GM12878 (cell line): ENCODE measurements around the gene GALNT16. TPM values are rescaled to one million over a fixed set of nuclear protein-coding genes. Genes with fewer than 3 reads are reported as not detected.

Experiments
- ATAC-seq: fragments of 200-7000 bp; cut with Tn5 transposase; 3 replicates; pipeline ENCODE4 v1.9.1; 2020; ENCODE audit warnings: mild to moderate bottlenecking, moderate library complexity
- BruUV-seq: library from RNA; stranded (reverse); fragments of 400-500 nt; replicated peaks from 2 replicates; lab custom pipeline; 2021; lab: Mats Ljungman, UMichigan
- CTCF ChIA-PET: fragments of 300-600 bp; sonication (Branson Sonifier 250); formaldehyde crosslinking; extraction: SDS; loops from one replicate; lab custom pipeline; 2021; ENCODE audit warnings: inconsistent platforms; lab: Yijun Ruan, JAX
- POLR2A ChIA-PET: fragments of 350-600 bp; formaldehyde crosslinking; extraction: SDS; loops from one replicate; lab custom pipeline; 2021; ENCODE audit warnings: inconsistent platforms; lab: Charles Lee
- RAD21 ChIA-PET: fragments of 300-600 bp; sonication (Branson Sonifier 250); formaldehyde crosslinking; loops from one replicate; lab custom pipeline; 2023; ENCODE audit warnings: antibody characterized with exemption; ENCODE audit not compliant: unreplicated experiment; lab: Charles Lee
- SMC1A ChIA-PET: fragments of 300-600 bp; sonication (Branson Sonifier 250); formaldehyde crosslinking; loops from one replicate; lab custom pipeline; 2023; ENCODE audit not compliant: unreplicated experiment, uncharacterized antibody; lab: Charles Lee
- DNase-seq: peaks from one replicate; pipeline ENCODE4 v3.0.0-alpha.2; 2011; ENCODE audit warnings: low read depth, low spot score
- FAIRE-seq: peaks from 3 replicates; lab custom pipeline; 2011; peaks lifted over from hg19 to GRCh38; lab: Jason Lieb, UNC
- H2AFZ ChIP-seq: 2 replicates; pipeline ENCODE4 v1.6.0; 2011; ENCODE audit warnings: low read depth, low read length, control low read depth; ENCODE audit not compliant: control insufficient read depth
- H3K27ac ChIP-seq: 2 replicates; pipeline ENCODE4 v1.5.1; 2011; ENCODE audit warnings: control low read depth; ENCODE audit not compliant: control insufficient read depth, insufficient read depth
- H3K27me3 ChIP-seq, 2 experiments: replicated peaks in 1 of 2; 2 replicates each; pipeline versions ENCODE4 v1.6.0 to v1.6.1; 2011; ENCODE audit warnings: low read length in 1 of 2; ENCODE audit not compliant: control insufficient read depth in 2 of 2, insufficient read depth in 2 of 2
- H3K36me3 ChIP-seq, 2 experiments: 2 replicates each; pipeline ENCODE4 v1.5.1; 2011; ENCODE audit warnings: low read length in 1 of 2; ENCODE audit not compliant: control insufficient read depth in 2 of 2, insufficient read depth in 2 of 2
- H3K4me1 ChIP-seq: 2 replicates; pipeline ENCODE4 v1.6.1; 2011; ENCODE audit warnings: mild to moderate bottlenecking, low read length, moderate library complexity, mixed read lengths; ENCODE audit not compliant: control insufficient read depth, insufficient read depth
- H3K4me2 ChIP-seq: 2 replicates; pipeline ENCODE4 v1.6.0; 2011; ENCODE audit warnings: control low read depth; ENCODE audit not compliant: control insufficient read depth, insufficient read depth
- H3K4me3 ChIP-seq: fragments of 200-600 bp; sonication (generic); 2 replicates; pipeline ENCODE4 v1.5.1; 2016
- H3K79me2 ChIP-seq: 2 replicates; pipeline ENCODE4 v1.6.0; 2011; ENCODE audit warnings: low read length; ENCODE audit not compliant: control insufficient read depth, insufficient read depth
- H3K9ac ChIP-seq: 2 replicates; pipeline ENCODE4 v1.8.0; 2011; ENCODE audit warnings: low read length, control low read depth, mixed read lengths; ENCODE audit not compliant: control insufficient read depth, insufficient read depth
- H3K9me3 ChIP-seq: replicated peaks from 3 replicates; pipeline ENCODE4 v1.5.1; 2011; ENCODE audit warnings: mild to moderate bottlenecking, low read length; ENCODE audit not compliant: control insufficient read depth, insufficient read depth
- H4K20me1 ChIP-seq: 2 replicates; pipeline ENCODE4 v1.6.0; 2011; ENCODE audit not compliant: control insufficient read depth, insufficient read depth
- CBFB ChIP-seq: IDR thresholded peaks from 2 replicates; pipeline ENCODE4 v1.6.1; 2016; ENCODE audit warnings: antibody characterized with exemption, low read depth
- HDGF ChIP-seq: fragments of 450-650 bp; IDR thresholded peaks from 2 replicates; pipeline ENCODE4 v1.6.1; 2016; ENCODE audit warnings: antibody characterized with exemption
- JUNB ChIP-seq: IDR thresholded peaks from 2 replicates; pipeline ENCODE4 v1.6.1; 2016; ENCODE audit warnings: antibody characterized with exemption, mild to moderate bottlenecking
- PAX5 ChIP-seq: IDR thresholded peaks from 2 replicates; pipeline ENCODE4 v1.6.1; 2011; ENCODE audit warnings: low read depth, low read length, borderline replicate concordance
- PAX8 ChIP-seq: fragments of 450-650 bp; IDR thresholded peaks from 2 replicates; pipeline ENCODE4 v1.6.1; 2017; ENCODE audit warnings: mild to moderate bottlenecking, moderate library complexity
- POU2F2 ChIP-seq: IDR thresholded peaks from 3 replicates; pipeline ENCODE4 v1.6.1; 2011; ENCODE audit warnings: low read depth, mild to moderate bottlenecking, low read length, borderline replicate concordance
- RAD51 ChIP-seq: fragments of 450-650 bp; IDR thresholded peaks from 2 replicates; pipeline ENCODE4 v1.6.1; 2016; ENCODE audit warnings: moderate library complexity, mild to moderate bottlenecking, inconsistent platforms
- STAT1 ChIP-seq: fragments of 450-650 bp; conservative IDR thresholded peaks from 2 replicates; pipeline ENCODE4 v1.6.1; 2014; ENCODE audit warnings: antibody characterized with exemption, mild to moderate bottlenecking
- ZNF24 ChIP-seq: fragments of 450-650 bp; IDR thresholded peaks from 2 replicates; pipeline ENCODE4 v1.6.1; 2017; ENCODE audit warnings: antibody characterized with exemption, mild to moderate bottlenecking
- WGBS: methylation state at CpG from one replicate; pipeline ENCODE4 v1.1.6; 2016; ENCODE audit warnings: low lambda C conversion rate; ENCODE audit not compliant: insufficient replicate concordance, insufficient coverage; ENCODE audit errors: missing lambda C conversion rate; 5-methylcytosine and 5-hydroxymethylcytosine counted together
- in situ Hi-C: fragments of 300-500 bp; cut with MboI; formaldehyde crosslinking; loops from 9 replicates; pipeline ENCODE4 v1.14.3; 2018; ENCODE audit warnings: mixed read lengths
- intact Hi-C: fragments of 100-400 bp; cut with micrococcal nuclease; formaldehyde crosslinking; loops from one replicate; pipeline ENCODE4 v1.14.2; 2022; ENCODE audit not compliant: unreplicated experiment
- polyA plus RNA-seq, 11 experiments: library from polyadenylated mRNA; depleted of rRNA in 4 of 11; unstranded in 6 of 11; stranded (reverse) in 5 of 11; fragments of >200 nt; fragmentation: Nextera tagmentation in 4 of 11; fragmentation: Illumina TruSeq in 1 of 11; extraction: Ambion mirVana in 4 of 11; extraction: Trizol in 1 of 11; gene quantifications; 1 replicate in 1 of 11; 2 replicates in 10 of 11; pipeline versions ENCODE4 v1.2.1 to v1.2.3, GENCODE V29; 2011 to 2016; ENCODE audit warnings: inconsistent platforms in 2 of 11, missing spikeins in 2 of 11, low read depth in 1 of 11
- total RNA-seq, 4 experiments: library from RNA; depleted of rRNA in 3 of 4; stranded (reverse); fragments of >200 nt in 3 of 4; fragmentation: Illumina TruSeq in 1 of 4; extraction: Trizol in 1 of 4; gene quantifications; 2 replicates each; pipeline versions ENCODE4 v1.2.1 to v1.2.3, GENCODE V29; 2013 to 2021
- TF ChIP-seq, protein P1 (sequence below): IDR thresholded peaks from 2 replicates; pipeline ENCODE4 v1.6.1; 2012; ENCODE audit warnings: low read depth, low read length, improper control_type of control experiment
- TF ChIP-seq, protein P2 (sequence below): fragments of 450-650 bp; IDR thresholded peaks from 2 replicates; pipeline ENCODE4 v1.6.1; 2017; ENCODE audit warnings: low read depth, mild to moderate bottlenecking, moderate library complexity
- TF ChIP-seq, protein P3 (sequence below): fragments of 450-650 bp; IDR thresholded peaks from 2 replicates; pipeline ENCODE4 v1.6.1; 2014; ENCODE audit warnings: mild to moderate bottlenecking
- TF ChIP-seq, protein P4 (sequence below): fragments of 450-650 bp; IDR thresholded peaks from 2 replicates; pipeline ENCODE4 v1.6.1; 2017; ENCODE audit warnings: antibody characterized with exemption, mild to moderate bottlenecking, moderate library complexity
- TF ChIP-seq, protein P5 (sequence below): fragments of 450-650 bp; conservative IDR thresholded peaks from 2 replicates; pipeline ENCODE4 v1.6.1; 2017; ENCODE audit warnings: mild to moderate bottlenecking, moderate library complexity
- TF ChIP-seq, protein P6 (sequence below): fragments of 150-350 bp; IDR thresholded peaks from 2 replicates; pipeline ENCODE4 v1.6.1; 2014; ENCODE audit warnings: mild to moderate bottlenecking, low read depth, low read length

GALNT16 gene
- total and polyA plus RNA-seq, 10 of the 15 experiments (the other 5 are each of a cell fraction or from before 2014, with no cell fraction given): under 0.01 to 0.08 (median 0.03) TPM; not detected in 3

DNA sequence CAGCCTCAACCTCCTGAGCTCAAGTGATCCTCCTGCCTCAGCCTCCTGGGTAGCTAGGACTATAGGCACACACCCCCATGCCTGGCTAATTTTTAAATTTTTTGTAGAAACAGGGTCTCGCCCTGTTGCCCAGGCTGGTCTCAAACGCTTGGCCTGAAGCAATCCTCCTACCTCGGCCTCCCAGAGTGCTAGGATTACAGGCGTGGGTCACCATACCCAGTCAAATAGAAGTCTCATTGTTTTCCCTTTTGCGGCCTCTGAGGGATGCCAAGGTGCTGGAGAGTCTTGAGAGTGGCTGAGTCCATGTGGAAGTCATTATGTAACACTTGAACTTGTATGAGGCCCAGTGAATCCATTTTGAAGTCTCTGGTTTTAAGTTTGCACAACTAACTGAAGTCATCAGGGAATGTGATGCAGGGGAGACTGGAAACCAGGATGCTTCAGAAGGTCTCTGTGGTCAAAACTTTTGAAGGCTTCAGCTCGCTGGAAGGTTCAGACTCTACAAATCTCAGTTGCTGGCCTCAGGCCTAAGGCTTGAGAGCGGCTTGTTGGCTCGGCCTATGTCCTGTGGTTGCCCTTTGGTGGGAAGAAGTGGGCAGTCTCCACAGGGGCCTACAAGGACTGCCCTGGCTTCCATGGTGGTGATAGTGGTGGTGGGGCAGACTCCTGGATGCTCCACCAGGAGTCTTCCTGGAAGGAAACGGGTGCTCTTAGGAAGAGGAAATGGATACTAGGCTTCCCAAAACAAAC, 29.2 kb downstream of the GALNT16 start:
- Histone ChIP-seq H2AFZ (no peak overlapping the region), H3K27me3 (no peaks in the 10 kb centered on the region), H3K9me3 (no peaks in the 10 kb centered on the region), H3K79me2 (no peaks in the 10 kb centered on the region), H4K20me1 (no peaks in the 10 kb centered on the region), H3K4me1 (no peaks in the 10 kb centered on the region), H3K4me2 (no peak overlapping the region), H3K27ac (no peak overlapping the region), H3K36me3 (no peaks in the 10 kb centered on the region), H3K9ac (no peak overlapping the region), H3K4me3 (no peak overlapping the region)
- WGBS: 39% methylated on average over 9 of the region's 9 CpGs
- DNase-seq (no peak), FAIRE-seq (no peak), ATAC-seq (no peak)
- POLR2A ChIA-PET: no interaction called here
- no TSS peak for BruUV-seq
- intact Hi-C loops (no loop called here), in situ Hi-C loops (no loop called here)
- SMC1A ChIA-PET: interaction anchor here (0.6 kb wide), 1 partner anchor 118 kb away, joined by 3 read pairs; no protein-coding TSS in a partner anchor
- CTCF ChIA-PET: interaction anchor here (0.9 kb wide), 1 partner anchor 9 kb away, joined by 3 read pairs; no protein-coding TSS in a partner anchor
- RAD21 ChIA-PET: no interaction called here
- TF ChIP-seq PAX8: no peak
- no peak for TF ChIP-seq JUNB
- TF ChIP-seq, protein P1, sequence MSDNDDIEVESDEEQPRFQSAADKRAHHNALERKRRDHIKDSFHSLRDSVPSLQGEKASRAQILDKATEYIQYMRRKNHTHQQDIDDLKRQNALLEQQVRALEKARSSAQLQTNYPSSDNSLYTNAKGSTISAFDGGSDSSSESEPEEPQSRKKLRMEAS: no peak
- TF ChIP-seq, protein P2, sequence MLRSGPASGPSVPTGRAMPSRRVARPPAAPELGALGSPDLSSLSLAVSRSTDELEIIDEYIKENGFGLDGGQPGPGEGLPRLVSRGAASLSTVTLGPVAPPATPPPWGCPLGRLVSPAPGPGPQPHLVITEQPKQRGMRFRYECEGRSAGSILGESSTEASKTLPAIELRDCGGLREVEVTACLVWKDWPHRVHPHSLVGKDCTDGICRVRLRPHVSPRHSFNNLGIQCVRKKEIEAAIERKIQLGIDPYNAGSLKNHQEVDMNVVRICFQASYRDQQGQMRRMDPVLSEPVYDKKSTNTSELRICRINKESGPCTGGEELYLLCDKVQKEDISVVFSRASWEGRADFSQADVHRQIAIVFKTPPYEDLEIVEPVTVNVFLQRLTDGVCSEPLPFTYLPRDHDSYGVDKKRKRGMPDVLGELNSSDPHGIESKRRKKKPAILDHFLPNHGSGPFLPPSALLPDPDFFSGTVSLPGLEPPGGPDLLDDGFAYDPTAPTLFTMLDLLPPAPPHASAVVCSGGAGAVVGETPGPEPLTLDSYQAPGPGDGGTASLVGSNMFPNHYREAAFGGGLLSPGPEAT: no peak
- TF ChIP-seq, protein P3, sequence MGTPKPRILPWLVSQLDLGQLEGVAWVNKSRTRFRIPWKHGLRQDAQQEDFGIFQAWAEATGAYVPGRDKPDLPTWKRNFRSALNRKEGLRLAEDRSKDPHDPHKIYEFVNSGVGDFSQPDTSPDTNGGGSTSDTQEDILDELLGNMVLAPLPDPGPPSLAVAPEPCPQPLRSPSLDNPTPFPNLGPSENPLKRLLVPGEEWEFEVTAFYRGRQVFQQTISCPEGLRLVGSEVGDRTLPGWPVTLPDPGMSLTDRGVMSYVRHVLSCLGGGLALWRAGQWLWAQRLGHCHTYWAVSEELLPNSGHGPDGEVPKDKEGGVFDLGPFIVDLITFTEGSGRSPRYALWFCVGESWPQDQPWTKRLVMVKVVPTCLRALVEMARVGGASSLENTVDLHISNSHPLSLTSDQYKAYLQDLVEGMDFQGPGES: no peak
- TF ChIP-seq, protein P4, sequence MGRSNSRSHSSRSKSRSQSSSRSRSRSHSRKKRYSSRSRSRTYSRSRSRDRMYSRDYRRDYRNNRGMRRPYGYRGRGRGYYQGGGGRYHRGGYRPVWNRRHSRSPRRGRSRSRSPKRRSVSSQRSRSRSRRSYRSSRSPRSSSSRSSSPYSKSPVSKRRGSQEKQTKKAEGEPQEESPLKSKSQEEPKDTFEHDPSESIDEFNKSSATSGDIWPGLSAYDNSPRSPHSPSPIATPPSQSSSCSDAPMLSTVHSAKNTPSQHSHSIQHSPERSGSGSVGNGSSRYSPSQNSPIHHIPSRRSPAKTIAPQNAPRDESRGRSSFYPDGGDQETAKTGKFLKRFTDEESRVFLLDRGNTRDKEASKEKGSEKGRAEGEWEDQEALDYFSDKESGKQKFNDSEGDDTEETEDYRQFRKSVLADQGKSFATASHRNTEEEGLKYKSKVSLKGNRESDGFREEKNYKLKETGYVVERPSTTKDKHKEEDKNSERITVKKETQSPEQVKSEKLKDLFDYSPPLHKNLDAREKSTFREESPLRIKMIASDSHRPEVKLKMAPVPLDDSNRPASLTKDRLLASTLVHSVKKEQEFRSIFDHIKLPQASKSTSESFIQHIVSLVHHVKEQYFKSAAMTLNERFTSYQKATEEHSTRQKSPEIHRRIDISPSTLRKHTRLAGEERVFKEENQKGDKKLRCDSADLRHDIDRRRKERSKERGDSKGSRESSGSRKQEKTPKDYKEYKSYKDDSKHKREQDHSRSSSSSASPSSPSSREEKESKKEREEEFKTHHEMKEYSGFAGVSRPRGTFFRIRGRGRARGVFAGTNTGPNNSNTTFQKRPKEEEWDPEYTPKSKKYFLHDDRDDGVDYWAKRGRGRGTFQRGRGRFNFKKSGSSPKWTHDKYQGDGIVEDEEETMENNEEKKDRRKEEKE: no peak
- no peak for TF ChIP-seq HDGF
- no peak for TF ChIP-seq STAT1
- no peak for TF ChIP-seq CBFB
- no peak for TF ChIP-seq PAX5
- TF ChIP-seq, protein P5, sequence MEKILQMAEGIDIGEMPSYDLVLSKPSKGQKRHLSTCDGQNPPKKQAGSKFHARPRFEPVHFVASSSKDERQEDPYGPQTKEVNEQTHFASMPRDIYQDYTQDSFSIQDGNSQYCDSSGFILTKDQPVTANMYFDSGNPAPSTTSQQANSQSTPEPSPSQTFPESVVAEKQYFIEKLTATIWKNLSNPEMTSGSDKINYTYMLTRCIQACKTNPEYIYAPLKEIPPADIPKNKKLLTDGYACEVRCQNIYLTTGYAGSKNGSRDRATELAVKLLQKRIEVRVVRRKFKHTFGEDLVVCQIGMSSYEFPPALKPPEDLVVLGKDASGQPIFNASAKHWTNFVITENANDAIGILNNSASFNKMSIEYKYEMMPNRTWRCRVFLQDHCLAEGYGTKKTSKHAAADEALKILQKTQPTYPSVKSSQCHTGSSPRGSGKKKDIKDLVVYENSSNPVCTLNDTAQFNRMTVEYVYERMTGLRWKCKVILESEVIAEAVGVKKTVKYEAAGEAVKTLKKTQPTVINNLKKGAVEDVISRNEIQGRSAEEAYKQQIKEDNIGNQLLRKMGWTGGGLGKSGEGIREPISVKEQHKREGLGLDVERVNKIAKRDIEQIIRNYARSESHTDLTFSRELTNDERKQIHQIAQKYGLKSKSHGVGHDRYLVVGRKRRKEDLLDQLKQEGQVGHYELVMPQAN: no peak
- no peak for TF ChIP-seq RAD51
- TF ChIP-seq, protein P6, sequence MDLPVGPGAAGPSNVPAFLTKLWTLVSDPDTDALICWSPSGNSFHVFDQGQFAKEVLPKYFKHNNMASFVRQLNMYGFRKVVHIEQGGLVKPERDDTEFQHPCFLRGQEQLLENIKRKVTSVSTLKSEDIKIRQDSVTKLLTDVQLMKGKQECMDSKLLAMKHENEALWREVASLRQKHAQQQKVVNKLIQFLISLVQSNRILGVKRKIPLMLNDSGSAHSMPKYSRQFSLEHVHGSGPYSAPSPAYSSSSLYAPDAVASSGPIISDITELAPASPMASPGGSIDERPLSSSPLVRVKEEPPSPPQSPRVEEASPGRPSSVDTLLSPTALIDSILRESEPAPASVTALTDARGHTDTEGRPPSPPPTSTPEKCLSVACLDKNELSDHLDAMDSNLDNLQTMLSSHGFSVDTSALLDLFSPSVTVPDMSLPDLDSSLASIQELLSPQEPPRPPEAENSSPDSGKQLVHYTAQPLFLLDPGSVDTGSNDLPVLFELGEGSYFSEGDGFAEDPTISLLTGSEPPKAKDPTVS: no peak
- TF ChIP-seq POU2F2: no peak
- no peak for TF ChIP-seq ZNF24
